Regular cardiac myocyte (primary cell): ENCODE measurements around the gene PEX19. TPM values are rescaled to one million over a fixed set of nuclear protein-coding genes. Genes with fewer than 3 reads are reported as not detected.

Experiments
- total RNA-seq: library from RNA; depleted of rRNA; stranded (reverse); fragments of >200 nt; gene quantifications from 2 replicates; pipeline ENCODE4 v1.2.3, GENCODE V29; 2014

The PEX19 gene
- total RNA-seq = 33.0 and 56.1 TPM in 2 replicates

GRCh38 chr1:160284782-160285344 lies at the start of gene PEX19:
Gene PEX19 (minus strand): TSS chr1:160285133. CDS start chr1:160285124, 9 bp downstream.

GRCh38 chr1:160261893-160262794 lies 22.8 kb downstream of the PEX19 start, which contains the start of gene DCAF8:
Gene DCAF8 (minus strand): TSS chr1:160262549. CDS start chr1:160244008, 18,541 bp downstream.

Other genes starting within 250 kb of the PEX19 start
- not detected in 2 replicates for gene KCNJ10, start 215.0 kb downstream of the PEX19 start, total RNA-seq
- under 0.01 TPM in 1 of 2 replicates, not detected in the other for gene KCNJ9, start 203.6 kb downstream of the PEX19 start, total RNA-seq
- 14.8 and 35.8 TPM in 2 replicates for gene IGSF8, start 186.5 kb downstream of the PEX19 start, total RNA-seq
- 0.28 TPM in 1 of 2 replicates, not detected in the other for gene ATP1A2, start 169.4 kb downstream of the PEX19 start, total RNA-seq
- under 0.01 TPM in 1 of 2 replicates, not detected in the other for gene ATP1A4, start 133.5 kb downstream of the PEX19 start, total RNA-seq
- under 0.01 TPM in 1 of 2 replicates, not detected in the other for gene CASQ1, start 94.6 kb downstream of the PEX19 start, total RNA-seq
- gene PEA15, start 79.7 kb downstream of the PEX19 start, total RNA-seq = 84.5 and 100 TPM in 2 replicates
- 66.3 and 69.3 TPM in 2 replicates for gene DCAF8, start 22.6 kb downstream of the PEX19 start, total RNA-seq
- gene COPA, start 58.1 kb upstream of the PEX19 start, total RNA-seq = 333 and 382 TPM in 2 replicates
- 75.0 and 217 TPM in 2 replicates for gene NCSTN, start 58.2 kb upstream of the PEX19 start, total RNA-seq
- under 0.01 TPM in 1 of 2 replicates, not detected in the other for gene NHLH1, start 81.9 kb upstream of the PEX19 start, total RNA-seq
- 0.28 and 0.38 TPM in 2 replicates for gene VANGL2, start 115.4 kb upstream of the PEX19 start, total RNA-seq
- gene SLAMF6, start 238.1 kb upstream of the PEX19 start, total RNA-seq = not detected in 2 replicates